ENCODE measurements around the gene GRID1. TPM values are rescaled to one million over a fixed set of nuclear protein-coding genes. Genes with fewer than 3 reads are reported as not detected.

The GRID1 gene
- total RNA-seq, 1 experiment from 2014 or later, result not detected

- TF ChIP-seq EZH2 (IDR thresholded peaks at IDR 0.05; ENCODE audit: low read depth), result no peak
- TF ChIP-seq CTCF (conservative IDR thresholded peaks at IDR 0.05), result no peak
- Histone ChIP-seq H3K9me3 (ENCODE audit: insufficient read depth, low read depth) (no peaks in the 10 kb centered on the region), H4K20me1 (ENCODE audit: insufficient read depth) (no peaks in the 10 kb centered on the region), H3K4me2 (no peak overlapping the region), H3K79me2 (ENCODE audit: low read depth) (no peaks in the 10 kb centered on the region), H3K9me2 (ENCODE audit: insufficient read depth) (no peaks in the 10 kb centered on the region), H2AFZ (no peak overlapping the region), H3K27me3 (ENCODE audit: insufficient read depth, low read depth) (peaks cover 6% of the 10 kb centered on the region; the same call in 1 of the 2 replicates), H3K4me1 (replicated peaks; ENCODE audit: insufficient read depth) (no peaks in the 10 kb centered on the region), H3K36me3 (ENCODE audit: low read depth) (no peaks in the 10 kb centered on the region), H3K4me3 (no peak overlapping the region), H3F3A (ENCODE audit: insufficient read depth, low read depth) (no peaks in the 10 kb centered on the region), H3K27ac (no peak overlapping the region)
- ChIA-PET POLR2A (ENCODE audit: unreplicated experiment) (interaction anchor here (0.6 kb wide), 1 partner anchor 151 kb away, joined by 7 read pairs; no protein-coding TSS in a partner anchor), CTCF (no interaction called here)
- intact Hi-C loops (cut with micrococcal nuclease; ENCODE audit: unreplicated experiment), result no loop called here
- DNase-seq, result no peak
- no TSS peak for BruUV-seq (replicated peaks)
Observed at GRCh38 chr10:86210416-86210815, 156.2 kb downstream of the GRID1 start.

- H3K4me3 ChIP-seq, result no peak overlapping the region
- intact Hi-C loops (cut with micrococcal nuclease; ENCODE audit: unreplicated experiment), result no loop called here
- no peak overlapping the region for H3K27ac ChIP-seq
- no peak overlapping the region for H2AFZ ChIP-seq
- POLR2A ChIA-PET (ENCODE audit: unreplicated experiment), result no interaction called here
- H4K20me1 ChIP-seq (ENCODE audit: insufficient read depth), result no peaks in the 10 kb centered on the region
- H3K4me2 ChIP-seq, result no peak overlapping the region
- H3K79me2 ChIP-seq (ENCODE audit: low read depth), result no peaks in the 10 kb centered on the region
- no peaks in the 10 kb centered on the region for H3K9me2 ChIP-seq (ENCODE audit: insufficient read depth)
- H3K4me1 ChIP-seq (replicated peaks; ENCODE audit: insufficient read depth), result no peaks in the 10 kb centered on the region
- no peak for DNase-seq
- peaks cover 3% of the 10 kb centered on the region; the same call in 1 of the 2 replicates for H3K27me3 ChIP-seq (ENCODE audit: insufficient read depth, low read depth)
- TF ChIP-seq EZH2 (IDR thresholded peaks at IDR 0.05; ENCODE audit: low read depth) (no peak), CTCF (conservative IDR thresholded peaks at IDR 0.05) (no peak)
- H3F3A ChIP-seq (ENCODE audit: insufficient read depth, low read depth), result no peaks in the 10 kb centered on the region
- BruUV-seq (replicated peaks), result no TSS peak
- no peaks in the 10 kb centered on the region for H3K36me3 ChIP-seq (ENCODE audit: low read depth)
- CTCF ChIA-PET, result no interaction called here
- H3K9me3 ChIP-seq (ENCODE audit: insufficient read depth, low read depth), result no peaks in the 10 kb centered on the region
Observed at GRCh38 chr10:86209726-86210125, 156.9 kb downstream of the GRID1 start.

- H3K27me3 ChIP-seq (ENCODE audit: insufficient read depth, low read depth), result peaks cover 3% of the 10 kb centered on the region; the same call in 1 of the 2 replicates
- H3K9me3 ChIP-seq (ENCODE audit: insufficient read depth, low read depth), result no peaks in the 10 kb centered on the region
- no peak for DNase-seq
- CTCF ChIA-PET, result no interaction called here
- intact Hi-C loops (cut with micrococcal nuclease; ENCODE audit: unreplicated experiment), result no loop called here
- H3K4me2 ChIP-seq, result no peak overlapping the region
- no peak overlapping the region for H2AFZ ChIP-seq
- BruUV-seq (replicated peaks), result no TSS peak
- H3K36me3 ChIP-seq (ENCODE audit: low read depth), result no peaks in the 10 kb centered on the region
- no peaks in the 10 kb centered on the region for H3K79me2 ChIP-seq (ENCODE audit: low read depth)
- H3K27ac ChIP-seq, result no peak overlapping the region
- H4K20me1 ChIP-seq (ENCODE audit: insufficient read depth), result no peaks in the 10 kb centered on the region
- H3K9me2 ChIP-seq (ENCODE audit: insufficient read depth), result no peaks in the 10 kb centered on the region
- no peak for TF ChIP-seq CTCF (conservative IDR thresholded peaks at IDR 0.05)
- TF ChIP-seq EZH2 (IDR thresholded peaks at IDR 0.05; ENCODE audit: low read depth), result no peak
- no peaks in the 10 kb centered on the region for H3F3A ChIP-seq (ENCODE audit: insufficient read depth, low read depth)
- no peaks in the 10 kb centered on the region for H3K4me1 ChIP-seq (replicated peaks; ENCODE audit: insufficient read depth)
- POLR2A ChIA-PET (ENCODE audit: unreplicated experiment), result no interaction called here
- H3K4me3 ChIP-seq, result no peak overlapping the region
Observed at GRCh38 chr10:86207226-86207625, 159.4 kb downstream of the GRID1 start.
